BE2C (cell line): ENCODE data around the gene FLVCR2.
A peak's percentile ranks its signal among the peaks of the same experiment; 100 is the strongest.

Experiments used
- DNase-seq: peaks from one replicate; pipeline ENCODE4 v3.0.0-alpha.2; 2020
- H3K27me3 ChIP-seq: fragments of 250-450 bp; sonication (Bioruptor Pico); 2 replicates; pipeline ENCODE4 v1.5.1; 2020; ENCODE audit warnings: mild to moderate bottlenecking
- H3K36me3 ChIP-seq: fragments of 250-450 bp; sonication (Bioruptor Pico); 2 replicates; pipeline ENCODE4 v1.5.1; 2020; ENCODE audit warnings: mild to moderate bottlenecking
- H3K4me1 ChIP-seq: fragments of 250-450 bp; sonication (Bioruptor Pico); 2 replicates; pipeline ENCODE4 v1.5.1; 2020
- H3K4me3 ChIP-seq: 2 replicates; pipeline ENCODE4 v1.5.1; 2011; ENCODE audit warnings: low read depth, low read length
- H3K9me3 ChIP-seq: fragments of 250-450 bp; sonication (Bioruptor Pico); 2 replicates; pipeline ENCODE4 v1.5.1; 2020
- TF ChIP-seq, protein P1 (sequence below): IDR thresholded peaks from 2 replicates; pipeline ENCODE4 v1.5.1; 2012; ENCODE audit warnings: mild to moderate bottlenecking, low read depth, low read length

The FLVCR2 gene

GRCh38 chr14:75630695-75631452 lies 52.5 kb downstream of the FLVCR2 start:
- Histone ChIP-seq H3K9me3 (no peaks in the 10 kb centered on the region), H3K4me1 (no peaks in the 10 kb centered on the region), H3K4me3 (no peak overlapping the region), H3K36me3 (no peaks in the 10 kb centered on the region), H3K27me3 (no peaks in the 10 kb centered on the region)
- DNase-seq, result no peak
- TF ChIP-seq, protein P1, sequence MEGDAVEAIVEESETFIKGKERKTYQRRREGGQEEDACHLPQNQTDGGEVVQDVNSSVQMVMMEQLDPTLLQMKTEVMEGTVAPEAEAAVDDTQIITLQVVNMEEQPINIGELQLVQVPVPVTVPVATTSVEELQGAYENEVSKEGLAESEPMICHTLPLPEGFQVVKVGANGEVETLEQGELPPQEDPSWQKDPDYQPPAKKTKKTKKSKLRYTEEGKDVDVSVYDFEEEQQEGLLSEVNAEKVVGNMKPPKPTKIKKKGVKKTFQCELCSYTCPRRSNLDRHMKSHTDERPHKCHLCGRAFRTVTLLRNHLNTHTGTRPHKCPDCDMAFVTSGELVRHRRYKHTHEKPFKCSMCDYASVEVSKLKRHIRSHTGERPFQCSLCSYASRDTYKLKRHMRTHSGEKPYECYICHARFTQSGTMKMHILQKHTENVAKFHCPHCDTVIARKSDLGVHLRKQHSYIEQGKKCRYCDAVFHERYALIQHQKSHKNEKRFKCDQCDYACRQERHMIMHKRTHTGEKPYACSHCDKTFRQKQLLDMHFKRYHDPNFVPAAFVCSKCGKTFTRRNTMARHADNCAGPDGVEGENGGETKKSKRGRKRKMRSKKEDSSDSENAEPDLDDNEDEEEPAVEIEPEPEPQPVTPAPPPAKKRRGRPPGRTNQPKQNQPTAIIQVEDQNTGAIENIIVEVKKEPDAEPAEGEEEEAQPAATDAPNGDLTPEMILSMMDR, result no peak

GRCh38 chr14:75631453-75631831 lies 53.0 kb downstream of the FLVCR2 start:
- no peaks in the 10 kb centered on the region for H3K9me3 ChIP-seq
- TF ChIP-seq, protein P1, result no peak
- DNase-seq, result no peak
- H3K27me3 ChIP-seq, result no peaks in the 10 kb centered on the region
- no peak overlapping the region for H3K4me3 ChIP-seq
- H3K36me3 ChIP-seq, result no peaks in the 10 kb centered on the region
- H3K4me1 ChIP-seq, result peaks cover 2% of the 10 kb centered on the region

- no peak for DNase-seq
- H3K9me3 ChIP-seq, result no peaks in the 10 kb centered on the region
- no peaks in the 10 kb centered on the region for H3K27me3 ChIP-seq
- H3K4me3 ChIP-seq, result no peak overlapping the region
- peaks cover 7% of the 10 kb centered on the region for H3K4me1 ChIP-seq
- no peaks in the 10 kb centered on the region for H3K36me3 ChIP-seq
- TF ChIP-seq, protein P1, result no peak
These were observed 56.4 kb downstream of the FLVCR2 start for GRCh38 chr14:75634848-75635247.

- TF ChIP-seq, protein P1, result no peak
- peak overlapping the region; percentile 18 for H3K4me3 ChIP-seq
- H3K36me3 ChIP-seq, result no peaks in the 10 kb centered on the region
- H3K4me1 ChIP-seq, result peaks cover 7% of the 10 kb centered on the region
- no peaks in the 10 kb centered on the region for H3K9me3 ChIP-seq
- H3K27me3 ChIP-seq, result no peaks in the 10 kb centered on the region
- peak; percentile 91 for DNase-seq
These were observed 57.8 kb downstream of the FLVCR2 start for GRCh38 chr14:75636100-75636692.

DNA sequence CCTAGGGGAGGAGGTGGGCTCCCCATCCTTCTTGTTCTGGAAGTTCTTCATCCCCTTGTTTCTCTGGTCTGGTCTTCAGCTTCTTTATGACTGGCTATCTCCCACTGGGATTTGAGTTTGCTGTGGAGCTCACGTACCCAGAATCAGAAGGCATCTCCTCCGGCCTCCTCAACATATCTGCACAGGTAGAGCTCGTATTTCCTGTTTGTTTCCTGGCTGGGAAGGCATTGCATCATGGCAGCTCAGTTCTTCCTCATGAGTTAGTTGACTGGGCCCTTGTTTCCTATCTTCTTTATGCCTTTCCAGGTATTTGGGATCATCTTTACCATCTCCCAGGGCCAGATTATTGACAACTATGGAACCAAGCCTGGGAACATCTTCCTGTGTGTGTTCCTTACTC lies 62.5 kb downstream of the FLVCR2 start:
- Histone ChIP-seq H3K36me3 (no peaks in the 10 kb centered on the region), H3K4me3 (no peak overlapping the region), H3K9me3 (no peaks in the 10 kb centered on the region), H3K27me3 (no peaks in the 10 kb centered on the region), H3K4me1 (peaks cover 7% of the 10 kb centered on the region)
- no peak for DNase-seq
- TF ChIP-seq, protein P1, result no peak

DNA sequence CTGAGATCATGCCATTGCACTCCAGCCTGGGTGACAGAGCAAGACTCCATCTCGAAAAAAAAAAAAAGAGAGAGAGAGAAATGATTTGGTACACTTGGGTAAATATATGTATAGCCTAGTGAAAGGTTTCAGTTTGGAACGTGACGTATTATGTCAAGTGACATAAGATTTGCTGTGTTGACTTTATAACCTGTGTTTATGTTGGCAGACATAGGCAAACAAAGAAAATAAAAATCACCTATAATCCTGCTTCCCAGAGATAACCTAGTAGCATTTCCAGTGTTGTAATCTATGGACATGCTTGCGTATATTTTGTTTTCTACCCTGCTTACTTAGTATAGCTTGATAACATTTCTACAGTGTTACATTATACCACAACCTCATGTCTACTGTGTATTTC lies 65.6 kb downstream of the FLVCR2 start:
- TF ChIP-seq, protein P1, result no peak

More for the DNA sequence above, 65.6 kb downstream of the FLVCR2 start:
- Histone ChIP-seq H3K4me3 (no peak overlapping the region), H3K27me3 (no peaks in the 10 kb centered on the region), H3K9me3 (no peaks in the 10 kb centered on the region), H3K36me3 (no peaks in the 10 kb centered on the region; the same call in 1 of the 2 replicates), H3K4me1 (no peaks in the 10 kb centered on the region)
- no peak for DNase-seq
